SK-N-DZ (cell line): ENCODE data around the gene DNAH9. TPM values are rescaled to one million over a fixed set of nuclear protein-coding genes. Genes with fewer than 3 reads are reported as not detected.

Experiments used
- DNase-seq: peaks from one replicate; pipeline ENCODE4 v3.0.0-alpha.2; 2015; ENCODE audit warnings: low spot score
- polyA plus RNA-seq, 2 experiments: library from polyadenylated mRNA; depleted of rRNA; stranded (reverse); fragments of >200 nt; gene quantifications; 2 replicates each; pipeline ENCODE4 v1.2.3, GENCODE V29; 2014

DNAH9 gene
- not detected in 2 replicates for polyA plus RNA-seq (2014; cell fraction: cytosol; rRNA removed)
- polyA plus RNA-seq (2014; cell fraction: nucleus; rRNA removed), result not detected in 2 replicates

- peak; percentile 90 for DNase-seq
These were observed at the start of gene DNAH9 for GRCh38 chr17:11598274-11599221. TSS of gene DNAH9 (plus strand) at chr17:11598470. CDS start at chr17:11598499, 29 bp downstream.

GRCh38 chr17:11550431-11550830 is 47.8 kb upstream of the DNAH9 start:
- DNase-seq, result no peak

DNA sequence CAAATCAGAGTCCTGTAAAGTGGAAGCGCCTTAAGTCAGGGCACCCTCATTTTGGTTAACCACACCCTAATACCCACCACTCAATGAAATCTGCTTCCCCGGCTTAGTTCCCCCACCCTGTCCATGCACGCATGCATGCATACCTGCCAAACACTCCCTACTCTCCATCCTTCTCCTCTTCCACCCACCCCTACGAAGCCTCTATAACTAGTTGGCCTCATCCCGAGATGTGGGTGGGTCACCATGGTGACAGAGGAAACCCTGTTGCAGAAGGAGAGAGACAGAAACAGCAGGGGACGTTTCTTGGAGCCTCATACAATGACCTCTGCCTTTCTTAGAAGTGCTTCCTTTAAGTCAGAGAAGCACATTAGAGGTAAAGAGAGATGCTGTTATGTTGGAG is 46.8 kb upstream of the DNAH9 start:
- DNase-seq, result no peak

DNA sequence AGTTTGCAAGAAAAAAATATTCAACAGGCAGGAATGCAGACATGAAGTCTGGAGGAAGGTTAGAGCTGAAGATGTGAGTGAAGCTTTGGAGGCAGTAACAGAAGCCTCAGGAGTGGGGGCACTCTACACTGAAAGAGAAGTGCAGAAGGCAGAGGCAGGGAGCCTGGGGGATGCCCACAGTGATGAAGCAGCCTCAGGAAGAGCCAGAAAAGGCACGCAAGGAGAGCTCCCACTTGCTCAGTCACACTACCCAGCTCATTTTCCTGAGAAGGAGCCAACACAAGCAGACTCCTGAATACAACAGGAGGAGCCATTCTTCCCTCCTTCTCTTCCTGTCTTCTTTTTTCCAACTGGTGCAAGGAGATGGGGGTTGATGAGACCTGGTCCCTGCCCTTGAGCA is 45.1 kb upstream of the DNAH9 start:
- no peak for DNase-seq

GRCh38 chr17:11554042-11554441 is 44.2 kb upstream of the DNAH9 start:
- DNase-seq, result no peak

DNA sequence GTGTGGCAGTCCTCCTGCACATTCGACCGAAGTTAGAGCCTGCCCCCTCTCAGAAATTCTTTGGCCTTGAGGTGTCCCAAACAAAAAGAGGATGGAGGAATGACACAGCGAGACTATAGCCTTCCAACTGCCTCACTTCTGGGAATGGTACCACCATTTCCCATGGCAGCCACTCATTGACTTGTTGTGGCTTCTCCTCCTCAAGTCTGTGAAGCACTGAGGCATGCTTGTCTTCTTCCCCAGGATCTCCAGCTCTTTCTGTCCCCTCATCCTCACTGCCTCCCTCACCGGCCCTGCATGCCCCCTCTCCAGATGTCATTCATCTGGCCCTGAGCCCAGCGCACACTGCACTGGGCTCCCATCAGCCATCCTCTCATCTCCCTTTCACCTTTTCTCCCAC is 43.7 kb upstream of the DNAH9 start:
- no peak for DNase-seq

GRCh38 chr17:11555530-11555929 is 42.7 kb upstream of the DNAH9 start:
- no peak for DNase-seq

GRCh38 chr17:11557727-11558452 is 40.4 kb upstream of the DNAH9 start:
- no peak for DNase-seq

- no peak for DNase-seq
These were observed 39.5 kb upstream of the DNAH9 start for GRCh38 chr17:11558681-11559234.

- DNase-seq, result no peak
These were observed 38.7 kb upstream of the DNAH9 start for GRCh38 chr17:11559601-11560000.

- no peak for DNase-seq
These were observed 37.0 kb upstream of the DNAH9 start for GRCh38 chr17:11561281-11561680.

GRCh38 chr17:11561702-11562101 is 36.6 kb upstream of the DNAH9 start:
- no peak for DNase-seq

DNA sequence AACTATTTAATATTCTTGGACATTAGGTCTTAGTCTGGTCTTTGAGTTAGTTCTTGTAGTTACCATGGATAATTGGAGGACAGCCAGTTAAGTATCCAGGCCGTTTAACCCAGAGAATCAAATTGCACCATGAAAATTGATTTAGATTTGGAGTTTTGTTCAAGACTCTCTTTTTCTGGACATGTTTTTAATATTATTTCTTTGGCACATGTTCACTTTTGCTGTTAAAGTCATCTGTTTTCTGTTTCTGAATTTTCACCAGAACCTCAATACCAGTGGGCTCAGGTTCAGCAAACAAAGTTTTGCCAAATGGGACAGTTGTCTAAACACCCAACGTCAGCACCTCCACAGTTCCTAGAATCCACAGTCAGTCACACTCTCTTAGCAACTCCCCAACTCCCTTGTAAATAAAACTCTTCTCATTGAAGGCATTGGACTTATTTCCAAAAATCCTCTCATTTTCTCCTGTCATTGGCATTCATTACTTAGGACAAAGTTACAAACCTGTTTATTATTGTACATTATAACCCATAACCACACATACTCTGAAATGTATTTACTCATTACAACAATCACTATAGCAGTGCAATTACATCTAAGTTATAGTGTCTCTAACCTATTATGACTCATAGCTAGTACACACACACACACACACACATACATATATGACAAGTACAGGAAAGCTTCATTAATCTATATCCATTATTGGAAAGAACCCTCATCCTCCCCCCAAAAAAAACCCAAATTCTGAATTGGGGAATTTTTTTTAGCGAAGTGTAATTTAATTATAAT is 33.5 kb upstream of the DNAH9 start:
- no peak for DNase-seq

DNA sequence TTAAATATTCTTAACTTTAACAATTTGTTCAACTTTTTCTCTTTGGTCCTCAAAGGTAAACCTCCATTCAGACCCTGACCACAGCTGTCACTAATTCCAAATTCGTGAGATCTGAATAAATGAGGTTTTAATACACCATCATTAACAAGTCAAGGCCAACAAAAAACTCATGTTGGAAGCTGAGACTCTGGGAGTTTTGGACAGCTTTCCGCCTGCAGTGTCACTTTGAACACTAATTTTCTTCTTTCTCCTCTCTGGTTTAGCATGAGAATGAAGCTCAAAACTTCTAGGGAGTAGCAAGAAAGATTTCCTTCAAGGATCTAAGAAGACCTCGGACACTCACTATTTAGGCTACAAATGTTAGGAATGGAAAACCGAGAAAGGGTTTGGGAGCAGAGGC is 32.7 kb upstream of the DNAH9 start:
- DNase-seq, result no peak

DNA sequence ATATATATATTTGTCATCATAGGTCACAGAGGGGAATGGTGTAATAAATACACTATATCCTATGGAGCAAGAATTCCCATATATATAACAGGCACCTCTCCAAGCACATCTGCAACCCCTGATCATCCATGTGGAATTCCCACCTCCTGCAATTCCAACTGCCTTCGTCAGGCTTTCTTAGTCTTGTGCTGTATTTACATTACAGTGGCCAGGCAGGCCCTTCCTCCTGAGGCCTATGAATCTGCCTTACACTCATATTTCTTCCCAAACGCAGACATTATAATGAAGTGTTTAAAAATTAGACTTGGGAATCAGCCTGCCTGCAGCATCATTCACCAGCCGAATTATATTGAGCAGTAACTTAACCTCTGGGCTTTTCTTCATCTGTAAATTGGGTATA is 19.3 kb upstream of the DNAH9 start:
- DNase-seq, result no peak

- DNase-seq, result no peak
These were observed 17.6 kb upstream of the DNAH9 start for GRCh38 chr17:11580677-11581076.

DNA sequence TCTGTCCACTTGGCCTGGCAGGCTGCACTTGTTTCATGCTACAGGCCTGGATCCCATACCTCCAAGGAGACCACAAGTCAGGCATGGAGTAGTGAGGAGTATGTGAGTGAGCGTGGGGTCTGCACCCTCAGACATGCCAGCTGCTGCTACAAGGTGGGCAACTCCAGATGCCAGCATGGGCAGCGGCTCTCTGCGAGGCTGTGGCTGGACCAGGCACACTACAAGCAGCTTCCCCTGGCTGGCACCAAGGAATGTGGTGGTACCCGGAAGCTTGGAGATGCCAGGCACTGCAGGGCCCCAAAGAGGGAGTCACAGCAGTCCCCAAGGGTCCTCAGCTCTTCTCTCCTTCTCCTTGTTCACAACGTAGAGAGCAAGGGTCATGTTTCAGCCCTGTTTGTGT is 16.1 kb upstream of the DNAH9 start:
- DNase-seq, result no peak

GRCh38 chr17:11583306-11583992 is 14.8 kb upstream of the DNAH9 start:
- DNase-seq, result no peak

GRCh38 chr17:11589716-11590115 is 8.6 kb upstream of the DNAH9 start:
- DNase-seq, result no peak

- DNase-seq, result no peak
These were observed 3.4 kb downstream of the DNAH9 start for GRCh38 chr17:11601661-11602060.

DNA sequence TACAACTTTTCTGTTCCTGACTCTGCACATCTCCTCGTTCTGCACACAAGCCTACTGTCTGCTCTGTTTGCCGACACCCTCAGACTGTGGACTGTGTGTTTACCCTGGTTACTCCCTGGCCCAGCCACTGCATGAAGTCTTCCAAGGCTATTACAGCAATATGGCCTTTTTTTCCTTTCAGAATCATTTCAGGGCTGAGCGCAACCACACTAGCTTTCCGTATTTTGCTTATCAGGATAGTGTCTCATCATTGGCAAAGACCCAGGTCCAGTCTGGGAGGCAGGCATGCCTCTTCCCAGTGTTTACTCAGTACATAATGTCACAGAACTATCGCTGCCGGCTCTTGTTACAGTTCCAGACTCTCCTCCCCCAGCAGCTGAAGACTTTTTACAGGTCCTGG is 10.1 kb downstream of the DNAH9 start:
- no peak for DNase-seq
